PC-9 (cell line): ENCODE measurements around the gene MTREX. TPM values are rescaled to one million over a fixed set of nuclear protein-coding genes. Genes with fewer than 3 reads are reported as not detected.

ENCODE experiments used
- BruUV-seq: library from RNA; stranded (reverse); fragments of 400-500 nt; replicated peaks from 2 replicates; lab custom pipeline; 2021; lab: Mats Ljungman, UMichigan
- CTCF ChIA-PET: fragments of 300-600 bp; sonication (Branson Sonifier 250); formaldehyde crosslinking; loops from one replicate; lab custom pipeline; 2022; ENCODE audit warnings: antibody characterized with exemption; lab: Charles Lee
- POLR2A ChIA-PET: fragments of 300-600 bp; sonication (Branson Sonifier 250); formaldehyde crosslinking; loops from one replicate; lab custom pipeline; 2022; ENCODE audit warnings: antibody characterized with exemption; ENCODE audit not compliant: unreplicated experiment; lab: Charles Lee
- DNase-seq, 2 experiments: peaks; one replicate each; pipeline versions ENCODE4 v3.0.0 to v3.0.0-alpha.2; 2015 to 2022; ENCODE audit warnings: mixed read lengths in 1 of 2
- H2AFZ ChIP-seq: fragments of 200-600 bp; sonication (generic); 2 replicates; pipeline ENCODE4 v1.8.1; 2017; ENCODE audit warnings: antibody characterized with exemption
- H3F3A ChIP-seq: fragments of 200-600 bp; sonication (generic); 2 replicates; pipeline ENCODE4 v1.8.1; 2017; ENCODE audit warnings: antibody characterized with exemption, mild to moderate bottlenecking, low read depth; ENCODE audit not compliant: insufficient read depth
- H3K27ac ChIP-seq: fragments of 200-600 bp; sonication (generic); 2 replicates; pipeline ENCODE4 v1.6.1; 2016; ENCODE audit warnings: mixed run types
- H3K27me3 ChIP-seq: fragments of 200-600 bp; sonication (generic); 2 replicates; pipeline ENCODE4 v1.6.1; 2016; ENCODE audit warnings: low read depth, mixed run types; ENCODE audit not compliant: insufficient read depth
- H3K36me3 ChIP-seq: fragments of 200-600 bp; sonication (generic); 2 replicates; pipeline ENCODE4 v1.6.1; 2016; ENCODE audit warnings: low read depth, mixed run types
- H3K4me1 ChIP-seq: fragments of 200-600 bp; sonication (generic); replicated peaks from 2 replicates; pipeline ENCODE4 v1.6.1; 2016; ENCODE audit warnings: mixed run types; ENCODE audit not compliant: insufficient read depth
- H3K4me2 ChIP-seq: fragments of 200-600 bp; sonication (generic); 2 replicates; pipeline ENCODE4 v1.6.1; 2017; ENCODE audit warnings: mixed run types
- H3K4me3 ChIP-seq: fragments of 200-600 bp; sonication (generic); 2 replicates; pipeline ENCODE4 v1.6.1; 2016; ENCODE audit warnings: mixed run types
- H3K79me2 ChIP-seq: fragments of 200-600 bp; sonication (generic); 2 replicates; pipeline ENCODE4 v1.6.1; 2017; ENCODE audit warnings: low read depth, mixed run types
- H3K9me2 ChIP-seq: fragments of 200-600 bp; sonication (generic); 2 replicates; pipeline ENCODE4 v1.8.1; 2017; ENCODE audit warnings: mild to moderate bottlenecking; ENCODE audit not compliant: insufficient read depth
- H3K9me3 ChIP-seq: fragments of 200-600 bp; sonication (generic); 2 replicates; pipeline ENCODE4 v1.8.1; 2016; ENCODE audit warnings: low read depth; ENCODE audit not compliant: insufficient read depth
- H4K20me1 ChIP-seq: fragments of 200-600 bp; sonication (generic); 2 replicates; pipeline ENCODE4 v1.8.1; 2017; ENCODE audit not compliant: insufficient read depth
- CTCF ChIP-seq: fragments of 200-600 bp; sonication (generic); conservative IDR thresholded peaks from 2 replicates; pipeline ENCODE4 v1.6.1; 2017; ENCODE audit warnings: mixed run types, antibody characterized with exemption, mild to moderate bottlenecking, moderate library complexity
- EZH2 ChIP-seq: fragments of 200-600 bp; sonication (generic); IDR thresholded peaks from 2 replicates; pipeline ENCODE4 v1.8.0; 2017; ENCODE audit warnings: antibody characterized with exemption, low read depth
- intact Hi-C: fragments of 100-400 bp; cut with micrococcal nuclease; formaldehyde crosslinking; loops from one replicate; pipeline ENCODE4 v1.10.0; 2022; ENCODE audit not compliant: unreplicated experiment
- total RNA-seq: library from RNA; stranded (reverse); gene quantifications from 2 replicates; pipeline ENCODE4 v1.2.3, GENCODE V29; 2021

The MTREX gene
- total RNA-seq, 1 experiment from 2014 or later: 56.7 TPM

GRCh38 chr5:55407984-55408383 is 100.2 kb downstream of the MTREX start:
- H3K27me3 ChIP-seq: no peaks in the 10 kb centered on the region
- no peak for DNase-seq
- H3K9me3 ChIP-seq: no peaks in the 10 kb centered on the region
- no peak overlapping the region for H2AFZ ChIP-seq
- BruUV-seq: no TSS peak
- H3K4me1 ChIP-seq: 0 out of 2 replicates have a peak, but pooled peaks cover 6% of the 10 kb centered on the region
- peaks cover 20% of the 10 kb centered on the region for H3K36me3 ChIP-seq
- TF ChIP-seq CTCF (no peak), EZH2 (no peak)
- no peak overlapping the region for H3K4me3 ChIP-seq
- CTCF ChIA-PET: no interaction called here
- H3F3A ChIP-seq: peaks cover 7% of the 10 kb centered on the region
- no peaks in the 10 kb centered on the region for H3K79me2 ChIP-seq
- intact Hi-C loops: loop anchor here (1.0 to 10.0 kb wide), 2 partner anchors 233 to 284 kb away; partner anchors contain the start of gene CDC20B
- H4K20me1 ChIP-seq: 0 out of 2 replicates have a peak, but pooled peaks cover 4% of the 10 kb centered on the region
- H3K4me2 ChIP-seq: no peak overlapping the region
- H3K9me2 ChIP-seq: no peaks in the 10 kb centered on the region
- H3K27ac ChIP-seq: no peak overlapping the region
- POLR2A ChIA-PET: no interaction called here

- Histone ChIP-seq H3F3A (peaks cover 12% of the 10 kb centered on the region), H3K9me2 (no peaks in the 10 kb centered on the region), H2AFZ (no peak overlapping the region), H4K20me1 (0 out of 2 replicates have a peak, but pooled peaks cover 4% of the 10 kb centered on the region), H3K27ac (no peak overlapping the region), H3K79me2 (no peaks in the 10 kb centered on the region), H3K9me3 (no peaks in the 10 kb centered on the region), H3K4me3 (no peak overlapping the region), H3K4me1 (peaks cover 17% of the 10 kb centered on the region), H3K36me3 (peaks cover 24% of the 10 kb centered on the region), H3K4me2 (no peak overlapping the region), H3K27me3 (no peaks in the 10 kb centered on the region)
- DNase-seq: no peak
- ChIA-PET POLR2A (no interaction called here), CTCF (no interaction called here)
- TF ChIP-seq CTCF (no peak), EZH2 (no peak)
- intact Hi-C loops: loop anchor here (10.0 kb wide), 2 partner anchors 125 to 235 kb away; partner anchors contain the start of genes CDC20B and PLPP1
- BruUV-seq: no TSS peak
These were observed 102.0 kb downstream of the MTREX start for GRCh38 chr5:55409775-55410174.

- no peak overlapping the region for H3K27ac ChIP-seq
- no peaks in the 10 kb centered on the region for H3K27me3 ChIP-seq
- TF ChIP-seq EZH2 (no peak), CTCF (no peak)
- no peaks in the 10 kb centered on the region for H3K79me2 ChIP-seq
- ChIA-PET POLR2A (interaction anchor here (0.6 kb wide), 1 partner anchor 53 kb away, joined by 3 read pairs; no protein-coding TSS in a partner anchor), CTCF (no interaction called here)
- no peaks in the 10 kb centered on the region for H3K9me2 ChIP-seq
- peaks cover 28% of the 10 kb centered on the region for H3K4me1 ChIP-seq
- H2AFZ ChIP-seq: no peak overlapping the region
- 0 out of 2 replicates have a peak, but pooled peaks cover 4% of the 10 kb centered on the region for H4K20me1 ChIP-seq
- H3K36me3 ChIP-seq: peaks cover 29% of the 10 kb centered on the region
- intact Hi-C loops: loop anchor here (10.0 kb wide), 1 partner anchor 124 kb away; the partner anchor contains the start of gene PLPP1
- no peak overlapping the region for H3K4me2 ChIP-seq
- no peak overlapping the region for H3K4me3 ChIP-seq
- H3F3A ChIP-seq: peaks cover 14% of the 10 kb centered on the region
- no peak for DNase-seq
- no peaks in the 10 kb centered on the region; the same call in 1 of the 2 replicates for H3K9me3 ChIP-seq
- no TSS peak for BruUV-seq
These were observed 103.1 kb downstream of the MTREX start for GRCh38 chr5:55410845-55411244.
